NCI-H1048 (cell line): Measurements from ENCODE around the gene PRDM1.
"Not testable (repeated sequence)": the region's sequence is repeated elsewhere in the genome, so short reads cannot be mapped to it uniquely, and the experiment has no call there.

Experiments used
- DNase-seq: peaks from one replicate; lab custom pipeline; 2025; lab: John Stamatoyannopoulos, UW

The PRDM1 gene

GRCh38 chr6:106136845-106137244, 50.7 kb downstream of the PRDM1 start:
- no peak for DNase-seq

DNA sequence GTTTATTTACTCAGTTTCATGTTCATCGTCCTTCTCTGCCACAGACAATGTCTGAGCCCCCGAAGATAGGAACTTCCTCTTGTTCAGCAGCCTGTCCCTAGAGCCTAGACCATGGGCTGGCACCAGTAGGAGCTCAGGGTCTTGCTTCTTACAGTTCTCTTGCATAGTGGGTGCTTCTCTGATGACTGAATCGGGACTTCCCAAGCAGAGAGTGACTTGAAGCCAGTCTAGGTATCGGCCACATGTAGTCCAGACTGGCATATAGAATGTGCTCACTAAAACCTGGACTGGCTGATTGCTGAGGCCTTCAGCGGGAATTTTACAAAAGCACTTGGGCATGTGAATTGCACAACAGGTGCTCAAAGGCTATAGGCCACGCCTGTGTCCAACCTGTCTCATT, 52.0 kb downstream of the PRDM1 start:
- DNase-seq: no peak

DNA sequence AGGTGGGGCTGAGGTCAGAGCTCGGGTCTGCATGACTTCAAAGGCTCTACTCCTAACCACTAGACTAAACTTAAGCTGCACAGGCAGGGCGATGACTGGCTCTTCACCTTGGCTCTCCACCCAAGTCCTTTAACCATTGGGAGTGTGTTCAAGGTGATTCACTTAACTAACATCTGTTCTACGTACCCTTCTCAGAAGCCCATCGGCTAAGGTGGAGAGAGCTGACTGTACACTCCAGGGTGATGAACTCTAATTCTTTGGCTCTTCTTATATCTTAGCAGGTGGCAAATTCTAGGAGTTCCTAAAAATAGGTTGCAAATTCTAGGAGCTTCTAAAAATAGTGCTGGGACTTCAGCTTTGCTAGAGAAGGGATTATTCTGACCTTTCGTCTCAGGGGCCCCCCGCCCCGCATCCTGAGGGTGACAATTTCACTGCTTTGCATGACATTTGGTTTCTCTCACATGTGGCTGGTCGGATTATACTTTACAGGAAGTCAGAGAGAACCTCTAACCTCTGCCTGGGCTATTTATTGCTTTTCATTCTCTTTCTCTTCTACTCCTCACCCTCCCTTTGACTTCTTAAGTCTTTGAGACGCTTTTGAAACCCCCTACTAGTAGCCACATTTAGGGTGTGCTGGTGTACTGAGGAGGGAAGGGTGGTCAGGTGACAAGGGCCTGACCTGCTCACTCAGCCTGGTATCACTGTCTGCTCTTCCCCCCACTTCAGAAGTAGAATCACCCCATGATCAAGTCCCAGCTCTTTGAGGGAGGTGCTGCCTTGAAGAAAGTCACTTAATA, 55.5 kb downstream of the PRDM1 start:
- no peak for DNase-seq

DNA sequence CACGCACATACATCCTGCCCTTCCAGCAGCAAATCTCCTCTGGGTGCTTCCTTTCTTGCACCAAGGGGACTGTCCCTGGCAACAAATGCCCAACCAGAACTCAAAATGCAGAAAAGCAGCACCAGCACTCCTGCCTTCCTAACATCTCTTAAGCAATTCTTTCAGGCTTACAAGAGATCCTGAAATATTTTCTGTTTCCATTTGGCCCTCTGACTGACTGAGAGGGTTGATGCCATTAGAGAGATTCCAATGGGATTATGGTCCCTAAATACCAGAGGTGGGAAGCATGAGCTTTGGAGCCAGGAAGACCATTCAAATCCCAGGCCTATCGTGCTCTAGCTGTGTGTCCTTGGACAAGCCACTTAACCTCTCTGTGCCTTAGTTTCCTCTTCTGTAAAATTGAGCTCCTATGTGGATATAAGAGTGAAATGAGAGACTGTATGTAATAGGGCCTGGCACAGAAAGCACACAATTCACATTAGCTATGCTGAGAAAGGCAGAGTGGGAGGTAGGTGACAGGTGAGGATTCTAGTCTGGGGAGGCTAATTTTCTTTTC, 56.8 kb downstream of the PRDM1 start:
- DNase-seq: no peak

DNA sequence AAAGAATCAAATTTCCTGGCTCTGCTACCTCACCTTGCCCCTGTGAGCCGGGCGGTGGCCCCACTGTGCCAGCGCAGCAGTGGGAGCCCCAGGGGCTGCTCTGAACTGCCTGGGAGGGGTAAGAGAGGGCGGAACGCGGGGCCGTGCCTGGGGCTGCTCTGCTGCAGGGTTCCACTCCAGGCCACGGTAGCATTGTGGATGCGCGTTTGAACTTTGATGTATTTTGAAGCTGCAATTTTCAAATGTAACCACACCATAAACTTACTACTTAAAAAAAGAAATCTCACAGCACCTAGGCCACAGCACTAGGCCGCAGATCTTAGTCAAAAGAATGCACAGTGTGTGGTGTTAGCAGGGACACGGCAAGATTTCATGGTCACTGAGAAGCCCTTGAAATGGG, 57.5 kb downstream of the PRDM1 start:
- DNase-seq: no peak

DNA sequence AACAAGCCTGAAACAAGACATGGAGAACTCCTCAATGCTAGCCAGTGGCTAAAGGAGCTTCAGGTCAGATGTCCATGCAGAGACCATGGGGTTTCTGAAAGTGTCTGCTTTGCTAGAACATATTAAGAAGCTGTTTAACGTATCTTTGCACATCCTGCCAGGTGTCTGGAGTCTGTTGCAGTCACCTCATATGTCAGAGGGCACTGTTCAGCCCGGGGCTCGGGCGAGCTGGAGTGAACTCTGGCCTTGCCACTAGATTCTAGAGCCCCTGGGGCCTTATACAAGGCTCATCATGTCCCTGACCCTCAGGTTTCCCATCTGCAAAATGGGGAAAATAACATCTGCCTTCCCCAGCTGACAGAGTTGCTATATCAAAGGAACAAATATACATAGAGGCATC, 59.0 kb downstream of the PRDM1 start:
- DNase-seq: no peak

- no peak for DNase-seq
These were observed 59.6 kb downstream of the PRDM1 start for GRCh38 chr6:106145741-106146227.

DNA sequence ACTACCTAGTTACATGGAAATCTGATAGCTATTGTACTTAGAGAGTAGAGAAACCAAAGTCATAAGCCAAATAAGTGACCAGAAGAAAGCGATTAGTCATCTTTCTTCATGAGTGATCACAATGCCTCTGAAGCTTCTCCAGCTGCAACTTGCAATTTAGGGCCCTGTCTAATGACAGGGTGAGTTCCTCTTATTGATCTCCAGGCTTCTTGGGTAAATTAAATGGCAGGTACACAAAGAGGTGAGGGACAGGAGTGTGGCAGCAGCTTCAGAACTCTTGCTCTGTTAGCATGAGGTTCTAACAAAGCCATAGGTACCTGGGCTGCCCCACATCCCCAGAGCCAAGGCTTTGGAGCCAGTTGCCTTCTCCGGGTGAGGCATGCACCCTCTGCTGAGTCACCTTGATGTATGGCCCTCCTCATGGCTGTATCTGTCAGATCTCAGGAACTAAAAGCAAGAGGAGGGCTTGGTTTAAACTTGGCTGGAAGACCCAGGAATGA, 60.8 kb downstream of the PRDM1 start:
- no peak for DNase-seq

DNA sequence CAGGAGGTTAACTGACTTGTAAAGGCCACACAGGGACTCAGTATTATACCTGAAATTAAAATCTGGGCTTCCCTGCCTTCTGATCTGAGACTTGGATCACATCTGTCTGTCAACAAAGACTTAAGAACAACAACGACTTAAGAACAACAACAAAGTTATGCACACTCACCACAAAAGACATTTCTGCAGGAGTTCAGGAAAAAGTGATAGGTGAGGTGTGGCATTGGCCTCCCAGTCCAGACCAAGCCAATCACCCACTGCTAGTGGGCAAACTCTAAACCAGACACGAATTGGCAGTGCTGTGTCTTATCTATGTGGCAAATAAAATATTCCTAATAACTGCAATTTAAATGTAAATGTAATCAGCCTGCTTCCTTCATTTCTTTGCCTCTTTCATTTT, 61.3 kb downstream of the PRDM1 start:
- no peak for DNase-seq

GRCh38 chr6:106149472-106150069, 63.4 kb downstream of the PRDM1 start:
- no peak for DNase-seq

GRCh38 chr6:106152476-106152875, 66.3 kb downstream of the PRDM1 start:
- DNase-seq: not testable (repeated sequence)

GRCh38 chr6:106152952-106153351, 66.8 kb downstream of the PRDM1 start:
- DNase-seq: no peak

DNA sequence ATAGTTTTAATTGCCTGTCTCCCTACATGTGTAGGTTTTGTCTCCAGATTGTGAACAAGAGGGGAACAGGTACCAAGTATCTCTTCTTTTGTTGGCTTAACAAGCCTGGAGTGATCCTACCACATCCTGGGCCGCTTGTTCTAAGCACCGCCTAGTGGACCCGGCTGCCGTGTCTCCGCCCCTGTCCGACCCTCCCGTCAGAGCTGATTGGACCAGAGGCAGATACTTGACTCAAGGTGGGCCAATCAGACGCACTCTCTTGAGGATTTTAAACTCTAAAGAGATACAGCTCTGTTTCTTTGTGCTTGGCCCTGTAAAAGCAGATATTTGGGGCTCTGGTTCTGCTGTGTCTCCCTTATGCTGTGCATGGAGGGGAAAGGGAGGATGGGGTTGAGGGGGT, 68.2 kb downstream of the PRDM1 start:
- DNase-seq: no peak

GRCh38 chr6:106155219-106155830, 69.2 kb downstream of the PRDM1 start:
- DNase-seq: no peak

DNA sequence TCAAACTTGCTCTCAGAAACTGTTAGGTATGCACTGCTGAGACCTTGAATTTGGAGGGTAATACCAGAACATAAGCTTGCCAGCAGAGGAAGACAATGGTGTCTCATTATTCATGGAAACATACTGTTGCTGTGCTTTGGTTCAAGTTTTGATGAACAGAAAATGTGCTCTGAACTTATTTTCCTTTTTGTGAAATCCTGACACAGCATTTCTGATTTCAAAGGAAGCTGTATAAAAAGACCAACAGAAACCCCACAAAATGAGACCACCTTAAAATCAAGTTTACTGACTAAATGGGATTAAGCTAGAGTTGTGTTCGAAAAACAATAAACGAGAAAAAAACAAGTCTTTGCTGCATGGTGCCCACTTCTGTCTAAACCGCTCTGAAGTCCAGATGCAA, 70.3 kb downstream of the PRDM1 start:
- DNase-seq: no peak

GRCh38 chr6:106156863-106157262, 70.7 kb downstream of the PRDM1 start:
- DNase-seq: no peak

GRCh38 chr6:106158816-106159215, 72.7 kb downstream of the PRDM1 start:
- no peak for DNase-seq
